Endothelial cell of umbilical vein (primary cell): ENCODE data around the gene CPSF7. TPM values are rescaled to one million over a fixed set of nuclear protein-coding genes. Genes with fewer than 3 reads are reported as not detected.

Experiments used
- BruUV-seq: library from RNA; stranded (reverse); fragments of 400-500 nt; replicated peaks from 2 replicates; lab custom pipeline; 2021; lab: Mats Ljungman, UMichigan
- CTCF ChIA-PET: fragments of 300-600, 350-600 bp; sonication (Branson Sonifier 250); formaldehyde crosslinking; loops from one replicate; lab custom pipeline; 2021; ENCODE audit warnings: antibody characterized with exemption, inconsistent platforms; lab: Charles Lee
- POLR2A ChIA-PET: fragments of 300-600, 350-600 bp; sonication (Branson Sonifier 250); formaldehyde crosslinking; loops from one replicate; lab custom pipeline; 2021; ENCODE audit warnings: antibody characterized with exemption, inconsistent platforms; lab: Charles Lee
- DNase-seq: peaks from one replicate; pipeline ENCODE4 v3.0.0-alpha.2; 2011; ENCODE audit warnings: low read depth, low spot score
- FAIRE-seq: peaks from 2 replicates; lab custom pipeline; 2011; peaks lifted over from hg19 to GRCh38; lab: Jason Lieb, UNC
- H2AFZ ChIP-seq: 2 replicates; pipeline ENCODE4 v1.6.0; 2012; ENCODE audit warnings: low read depth, low read length, control low read depth, inconsistent platforms
- H3K27ac ChIP-seq: 2 replicates; pipeline ENCODE4 v1.5.1; 2011; ENCODE audit warnings: low read depth, mild to moderate bottlenecking, control low read depth, low read length, moderate library complexity; ENCODE audit not compliant: insufficient read depth
- H3K27me3 ChIP-seq, 2 experiments: 2 replicates each; pipeline versions ENCODE4 v1.6.0 to v1.6.1; 2011; ENCODE audit warnings: low read length in 2 of 2, mixed read lengths in 1 of 2; ENCODE audit not compliant: control insufficient read depth in 2 of 2, insufficient read depth in 2 of 2
- H3K36me3 ChIP-seq, 2 experiments: 2 replicates in 1 of 2; 3 replicates in 1 of 2; pipeline ENCODE4 v1.5.1; 2011; ENCODE audit warnings: low read length in 2 of 2, mild to moderate bottlenecking in 1 of 2, moderate library complexity in 1 of 2; ENCODE audit not compliant: control insufficient read depth in 2 of 2, insufficient read depth in 2 of 2; ENCODE audit errors: extremely low read depth in 1 of 2
- H3K4me1 ChIP-seq: 3 replicates; pipeline ENCODE4 v1.5.1; 2011; ENCODE audit warnings: mild to moderate bottlenecking, low read length; ENCODE audit not compliant: control insufficient read depth, insufficient read depth; ENCODE audit errors: extremely low read depth
- H3K4me2 ChIP-seq: 2 replicates; pipeline ENCODE4 v1.6.1; 2011; ENCODE audit warnings: low read length, control low read depth, mixed read lengths; ENCODE audit not compliant: insufficient read depth
- H3K4me3 ChIP-seq, 3 experiments: fragments of 200-600 bp in 1 of 3; sonication (generic), shearing (Covaris generic) in 1 of 3; replicated peaks in 1 of 3; 2 replicates each; pipeline ENCODE4 v1.5.1; 2011 to 2016; ENCODE audit warnings: control low read depth in 3 of 3, low read length in 3 of 3, mild to moderate bottlenecking in 2 of 3, inconsistent platforms in 1 of 3, low read depth in 1 of 3, moderate library complexity in 1 of 3; ENCODE audit not compliant: insufficient read depth in 1 of 3
- H3K79me2 ChIP-seq: 2 replicates; pipeline ENCODE4 v1.6.0; 2012; ENCODE audit warnings: low read length, inconsistent platforms; ENCODE audit not compliant: control insufficient read depth, insufficient read depth
- H3K9ac ChIP-seq: replicated peaks from 2 replicates; pipeline ENCODE3; 2011; ENCODE audit warnings: low read length, control low read depth; ENCODE audit not compliant: insufficient read depth; ENCODE audit errors: extremely low read depth
- H3K9me1 ChIP-seq: replicated peaks from 3 replicates; pipeline ENCODE4 v1.6.0; 2011; ENCODE audit warnings: mild to moderate bottlenecking, low read length; ENCODE audit not compliant: control insufficient read depth, insufficient read depth; ENCODE audit errors: extremely low read depth
- H3K9me3 ChIP-seq: replicated peaks from 2 replicates; pipeline ENCODE4 v1.5.1; 2012; ENCODE audit warnings: low read length, inconsistent platforms; ENCODE audit not compliant: control insufficient read depth, insufficient read depth
- H4K20me1 ChIP-seq: replicated peaks from 2 replicates; pipeline ENCODE3; 2011; ENCODE audit warnings: mild to moderate bottlenecking, low read length; ENCODE audit not compliant: control insufficient read depth, insufficient read depth; ENCODE audit errors: extremely low read depth
- CTCF ChIP-seq, 2 donors: IDR thresholded peaks; 1 replicate in 1 of 2; 2 replicates in 1 of 2; pipeline ENCODE4 v1.5.1; 2011; ENCODE audit warnings: low read length in 2 of 2, mild to moderate bottlenecking in 2 of 2, moderate library complexity in 2 of 2, control low read depth in 1 of 2, inconsistent platforms in 1 of 2, low read depth in 1 of 2; ENCODE audit not compliant: insufficient read depth in 1 of 2; ENCODE audit errors: extremely low read depth in 1 of 2
- EZH2 ChIP-seq: IDR thresholded peaks from 2 replicates; pipeline ENCODE4 v1.6.1; 2012; ENCODE audit warnings: borderline replicate concordance, low read depth, mild to moderate bottlenecking, moderate library complexity, low read length, inconsistent platforms; ENCODE audit not compliant: severe bottlenecking
- FOS ChIP-seq: IDR thresholded peaks from 2 replicates; pipeline ENCODE4 v1.6.1; 2011; ENCODE audit warnings: mild to moderate bottlenecking, low read length, moderate library complexity, borderline replicate concordance; ENCODE audit not compliant: insufficient read depth
- GATA2 ChIP-seq: IDR thresholded peaks from 2 replicates; pipeline ENCODE4 v1.7.0; 2011; ENCODE audit warnings: low read depth, mild to moderate bottlenecking, moderate library complexity, mixed read lengths, low read length; ENCODE audit not compliant: insufficient read length, insufficient read depth
- JUN ChIP-seq: IDR thresholded peaks from 2 replicates; pipeline ENCODE4 v1.6.1; 2011; ENCODE audit warnings: borderline replicate concordance, low read depth; ENCODE audit not compliant: insufficient read length, insufficient read depth
- MYC ChIP-seq: IDR thresholded peaks from one replicate; pipeline ENCODE4 v1.6.1; 2011; ENCODE audit warnings: mild to moderate bottlenecking, low read depth, low read length
- POLR2A ChIP-seq: IDR thresholded peaks from 2 replicates; pipeline ENCODE4 v1.6.1; 2012; ENCODE audit warnings: low read depth, mild to moderate bottlenecking, control low read depth, low read length
- POLR2AphosphoS5 ChIP-seq: IDR thresholded peaks from 2 replicates; pipeline ENCODE4 v1.6.1; 2012; ENCODE audit warnings: low read depth, mild to moderate bottlenecking, control low read depth, low read length, moderate library complexity; ENCODE audit not compliant: insufficient read depth
- dilution Hi-C: fragments of 300-500 bp; cut with MboI; formaldehyde crosslinking; loops from one replicate; pipeline ENCODE4 v1.15.0; 2019; ENCODE audit warnings: low sequenced_read_pairs; ENCODE audit not compliant: extremely low pct_ligation_motif_present
- intact Hi-C: fragments of 100-400 bp; cut with micrococcal nuclease; formaldehyde crosslinking; loops from one replicate; pipeline ENCODE4 v1.10.0; 2022
- polyA plus RNA-seq, 4 experiments: library from polyadenylated mRNA; depleted of rRNA in 3 of 4; stranded (reverse) in 3 of 4; unstranded in 1 of 4; fragments of >200 nt; gene quantifications; 2 replicates each; pipeline versions ENCODE4 v1.2.1 to v1.2.3, GENCODE V29; 2011 to 2012; ENCODE audit warnings: missing spikeins in 1 of 4
- total RNA-seq: library from RNA; stranded (reverse); gene quantifications from 2 replicates; pipeline ENCODE4 v1.2.3, GENCODE V29; 2021
- TF ChIP-seq, protein P1 (sequence below): IDR thresholded peaks from 2 replicates; pipeline ENCODE4 v1.6.1; 2011; ENCODE audit not compliant: insufficient read depth, insufficient read length

The CPSF7 gene
- total and polyA plus RNA-seq, 2 donors (not counting 3 experiments of a cell fraction or from before 2014, with no cell fraction given): 77.0 to 88.4 TPM

GRCh38 chr11:61378713-61379313 lies 51.0 kb downstream of the CPSF7 start:
- FAIRE-seq: no peak

More at GRCh38 chr11:61378713-61379313, 51.0 kb downstream of the CPSF7 start:
- no peaks in the 10 kb centered on the region for H3K27me3 ChIP-seq
- no peak overlapping the region for H3K4me3 ChIP-seq
- TF ChIP-seq GATA2 (no peak), JUN (no peak), CTCF (IDR thresholded peaks at IDR 0.05; ENCODE audit: extremely low read depth in 1 of 2, insufficient read depth in 1 of 2, low read depth in 1 of 2, low read length in 2 of 2) (no peak), POLR2AphosphoS5 (no peak), POLR2A (no peak), MYC (no peak), EZH2 (no peak), FOS (no peak)
- TF ChIP-seq, protein P1, sequence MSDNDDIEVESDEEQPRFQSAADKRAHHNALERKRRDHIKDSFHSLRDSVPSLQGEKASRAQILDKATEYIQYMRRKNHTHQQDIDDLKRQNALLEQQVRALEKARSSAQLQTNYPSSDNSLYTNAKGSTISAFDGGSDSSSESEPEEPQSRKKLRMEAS: no peak
- dilution Hi-C loops (no loop called here), intact Hi-C loops (no loop called here)
- H4K20me1 ChIP-seq: no peaks in the 10 kb centered on the region
- H3K9ac ChIP-seq: no peak overlapping the region
- no peaks in the 10 kb centered on the region for H3K9me3 ChIP-seq
- DNase-seq: no peak
- H3K9me1 ChIP-seq: no peaks in the 10 kb centered on the region
- ChIA-PET CTCF (interaction anchor here (2.5 kb wide), 1 partner anchor 43 kb away, joined by 11 read pairs; no protein-coding TSS in a partner anchor), POLR2A (interaction anchor here (1.0 kb wide), 1 partner anchor 18 kb away, joined by 3 read pairs; no protein-coding TSS in a partner anchor)
- no peak overlapping the region for H3K4me2 ChIP-seq
- no peak overlapping the region for H3K27ac ChIP-seq
- no peak overlapping the region for H2AFZ ChIP-seq
- no TSS peak for BruUV-seq
- no peaks in the 10 kb centered on the region for H3K79me2 ChIP-seq
- H3K36me3 ChIP-seq: no peaks in the 10 kb centered on the region
- H3K4me1 ChIP-seq: no peaks in the 10 kb centered on the region
